Smooth muscle cell of the brain vasculature (primary cell): ENCODE measurements around the gene LIPG.

ENCODE experiments used
- DNase-seq: peaks from one replicate; pipeline ENCODE4 v3.0.0-alpha.2; 2012; ENCODE audit warnings: low read depth, low spot score

LIPG gene

GRCh38 chr18:49612515-49613033, 50.7 kb downstream of the LIPG start:
- no peak for DNase-seq

GRCh38 chr18:49613141-49613640, 51.3 kb downstream of the LIPG start:
- DNase-seq: no peak

DNA sequence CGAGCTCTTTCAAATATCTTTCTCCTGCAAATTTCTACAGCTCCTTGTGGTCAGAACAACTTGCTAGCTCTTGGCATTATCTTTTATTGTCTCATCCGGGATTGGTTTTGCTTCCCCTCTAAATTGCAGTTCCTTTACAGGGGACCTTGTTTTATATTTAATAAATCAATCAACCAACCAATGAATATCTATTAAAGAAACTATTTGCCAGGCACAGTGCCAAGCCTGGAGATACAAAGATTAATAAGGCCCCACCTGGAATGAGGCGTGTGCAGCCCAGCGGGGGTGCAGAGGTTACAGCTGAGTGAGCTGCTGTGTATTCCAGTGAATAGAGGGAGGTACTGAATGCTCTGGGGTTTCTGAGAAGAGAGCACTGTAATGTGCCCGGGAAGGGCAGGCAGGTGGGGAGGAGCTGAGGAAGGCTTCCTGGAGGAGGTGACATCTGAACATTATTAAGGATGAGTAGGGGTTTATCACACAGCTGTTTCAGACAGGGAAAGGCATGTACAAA, 51.8 kb downstream of the LIPG start:
- no peak for DNase-seq

DNA sequence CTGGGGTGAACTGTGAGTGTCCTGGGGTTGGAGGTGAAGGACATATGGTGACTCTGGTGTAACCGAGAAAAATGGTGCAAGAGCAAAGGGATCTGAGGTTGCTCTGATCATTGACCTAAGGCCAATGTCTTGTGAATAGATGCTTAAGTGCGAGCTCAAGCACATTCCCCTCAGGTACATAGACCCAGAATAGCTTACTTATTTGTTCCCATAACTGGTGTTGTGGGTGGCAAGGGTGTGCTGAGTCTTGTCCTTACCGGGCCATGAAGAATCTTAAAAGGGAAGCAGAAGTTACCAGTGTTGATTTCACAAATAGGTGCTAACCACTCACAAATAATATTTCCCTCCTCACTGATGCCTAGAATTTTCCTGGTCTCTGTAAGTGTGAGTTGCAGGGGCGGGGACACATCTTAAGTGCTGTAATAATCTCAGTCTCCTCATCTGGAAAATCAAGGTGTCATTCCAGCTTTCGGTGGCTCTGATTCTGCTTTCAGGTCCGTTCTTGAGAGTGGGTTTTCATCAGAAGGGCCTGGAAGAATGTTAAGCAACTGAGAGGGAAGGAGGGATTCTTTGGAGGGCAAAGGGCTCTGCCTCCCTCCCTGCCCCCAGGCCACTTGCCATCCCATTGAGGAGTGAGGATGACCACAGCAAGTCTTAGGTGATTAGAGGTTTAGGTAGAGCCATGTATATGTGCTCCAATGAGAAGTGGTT, 54.9 kb downstream of the LIPG start:
- no peak for DNase-seq

GRCh38 chr18:49617329-49617695, 55.5 kb downstream of the LIPG start:
- DNase-seq: no peak

GRCh38 chr18:49617865-49618264, 56.0 kb downstream of the LIPG start:
- no peak for DNase-seq

- DNase-seq: no peak
These were observed 57.2 kb downstream of the LIPG start for GRCh38 chr18:49618742-49619681.

GRCh38 chr18:49619801-49620200, 57.9 kb downstream of the LIPG start:
- DNase-seq: no peak

DNA sequence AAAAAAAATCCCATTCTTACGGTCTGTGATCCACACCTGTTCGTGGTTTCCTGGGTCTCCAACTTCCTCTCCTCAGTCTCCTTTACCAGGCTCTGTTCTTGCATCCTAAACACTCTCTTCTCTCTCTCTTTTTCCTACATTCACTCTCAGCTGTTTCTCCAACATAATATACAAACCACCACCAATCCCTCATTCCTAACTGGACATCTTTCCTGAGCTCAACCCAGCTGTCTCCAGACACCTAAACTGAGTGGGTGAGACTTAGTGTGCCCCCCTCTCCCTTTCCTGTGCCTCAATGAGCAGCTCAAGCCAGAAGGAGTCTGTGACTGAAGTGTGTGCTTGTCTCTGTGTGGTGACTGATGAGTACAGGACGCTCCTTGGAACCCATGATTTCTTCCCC, 59.4 kb downstream of the LIPG start:
- no peak for DNase-seq

DNA sequence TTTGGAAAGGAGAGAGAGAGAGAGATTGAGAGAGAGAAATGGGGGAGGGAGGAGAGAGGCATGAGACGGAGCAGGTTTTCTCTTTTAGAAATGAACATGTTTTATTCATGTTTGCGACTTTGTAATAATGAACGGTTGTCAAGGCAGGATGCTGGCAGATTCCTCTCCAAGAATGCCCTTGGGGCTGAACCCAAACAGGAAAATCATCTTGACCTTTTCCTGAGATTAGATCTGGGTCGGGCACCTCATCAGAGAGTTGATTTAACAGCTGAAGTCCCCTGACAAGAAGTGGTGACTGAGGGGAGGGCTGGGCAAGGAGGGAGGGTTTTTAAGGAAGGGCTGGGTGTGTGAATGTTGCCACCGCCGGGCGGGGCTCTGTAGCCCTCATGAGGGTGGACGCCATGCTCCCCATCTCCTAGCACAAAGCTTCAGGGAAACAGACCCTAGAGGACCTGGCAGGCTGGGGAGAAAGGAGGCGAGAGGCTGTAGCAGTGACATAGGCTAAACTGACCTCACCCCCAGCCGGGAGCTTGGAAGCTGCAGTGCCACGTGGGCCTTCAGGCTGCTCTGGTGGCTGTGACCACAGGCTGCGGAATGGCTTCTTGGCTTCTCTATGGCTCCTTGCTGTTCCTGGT, 60.0 kb downstream of the LIPG start:
- no peak for DNase-seq

DNA sequence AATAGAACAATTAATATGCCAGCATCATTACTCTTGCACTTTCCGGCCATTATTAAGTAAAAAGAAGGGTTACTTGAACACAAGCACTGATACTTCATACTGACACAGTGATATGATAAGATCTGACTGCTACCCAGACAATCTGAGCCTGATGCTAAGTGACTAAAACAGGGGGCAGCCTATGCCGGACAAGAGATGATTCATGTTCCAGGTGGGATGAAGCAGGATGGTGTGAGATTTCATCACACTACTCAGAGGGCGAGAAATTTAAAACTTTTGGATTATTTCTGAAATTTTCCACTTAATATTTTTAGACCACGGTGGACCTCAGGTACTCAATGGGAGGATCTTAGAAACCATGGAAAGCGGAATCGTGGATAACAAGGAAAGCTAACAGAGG, 61.7 kb downstream of the LIPG start:
- DNase-seq: no peak

GRCh38 chr18:49625021-49625691, 63.3 kb downstream of the LIPG start:
- no peak for DNase-seq

DNA sequence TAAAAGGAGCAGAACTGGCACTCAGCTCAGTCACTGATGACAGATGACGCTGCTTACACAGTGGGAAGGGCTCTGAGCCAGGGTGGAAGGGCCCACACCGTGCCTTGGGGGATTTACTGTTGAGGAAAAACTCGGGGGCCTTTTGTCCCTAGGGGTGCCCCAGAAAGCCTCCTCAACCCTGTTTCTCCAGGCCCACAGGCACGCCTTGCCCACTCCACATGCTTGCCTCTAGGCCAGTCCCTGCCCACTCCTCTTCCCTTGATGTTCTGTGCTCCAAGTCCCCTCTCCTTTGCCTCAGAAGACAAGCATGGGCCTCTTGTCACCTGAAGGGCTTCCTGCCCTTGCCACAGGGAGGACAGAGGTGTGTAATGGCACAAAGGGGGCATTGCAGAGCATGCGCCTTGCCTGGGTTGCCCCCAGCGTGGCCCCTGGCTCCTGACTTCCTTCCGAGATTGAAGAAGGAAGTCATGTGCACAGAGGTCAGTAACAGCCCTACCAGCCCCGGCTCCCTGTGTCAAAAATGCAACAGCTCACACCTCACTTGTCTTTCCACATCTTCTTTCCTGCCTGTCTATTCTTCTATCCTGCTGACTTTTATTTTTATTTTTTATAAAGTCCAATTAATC, 65.1 kb downstream of the LIPG start:
- no peak for DNase-seq

DNA sequence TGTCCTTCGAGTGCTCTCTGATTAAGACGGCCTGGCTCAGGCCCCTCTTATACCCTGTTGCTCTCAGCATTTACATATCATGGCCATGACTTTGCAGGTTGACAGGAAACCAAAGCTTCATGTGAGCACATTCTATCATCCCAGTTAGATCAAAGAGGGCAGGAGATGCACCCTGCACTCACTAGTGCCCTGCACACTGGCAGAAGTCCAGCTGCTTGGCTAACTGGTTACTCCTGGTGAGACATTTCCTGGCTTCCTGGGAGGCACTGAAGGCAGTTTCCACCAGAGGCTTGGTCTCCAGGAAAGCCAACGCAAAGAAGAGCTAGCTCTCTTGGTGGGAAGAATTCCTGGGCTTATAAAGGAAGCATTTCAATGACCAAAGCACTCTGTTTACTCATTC, 66.3 kb downstream of the LIPG start:
- DNase-seq: no peak

- no peak for DNase-seq
These were observed 67.3 kb downstream of the LIPG start for GRCh38 chr18:49628881-49629795.

DNA sequence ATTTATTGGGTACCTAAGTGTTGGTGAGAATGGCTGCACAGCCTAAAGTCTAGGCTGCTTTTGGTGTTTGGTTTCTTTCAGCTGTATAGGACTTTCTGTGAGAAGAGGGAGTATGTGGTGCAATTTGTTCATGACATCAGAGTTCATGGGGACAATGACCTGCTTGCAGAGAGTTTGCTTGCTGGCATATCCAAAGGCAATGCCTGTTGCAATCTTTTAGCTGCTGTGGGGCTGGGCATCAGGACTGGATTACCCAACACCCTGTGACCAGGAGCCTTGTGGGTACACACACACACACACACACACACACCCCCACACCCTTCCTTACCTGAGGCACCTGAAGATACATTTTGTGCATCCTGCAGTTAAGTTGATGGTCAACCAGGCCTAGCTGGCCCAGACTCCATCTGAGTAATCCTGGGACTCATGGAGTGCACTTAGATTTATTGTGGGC, 68.4 kb downstream of the LIPG start:
- DNase-seq: no peak

DNA sequence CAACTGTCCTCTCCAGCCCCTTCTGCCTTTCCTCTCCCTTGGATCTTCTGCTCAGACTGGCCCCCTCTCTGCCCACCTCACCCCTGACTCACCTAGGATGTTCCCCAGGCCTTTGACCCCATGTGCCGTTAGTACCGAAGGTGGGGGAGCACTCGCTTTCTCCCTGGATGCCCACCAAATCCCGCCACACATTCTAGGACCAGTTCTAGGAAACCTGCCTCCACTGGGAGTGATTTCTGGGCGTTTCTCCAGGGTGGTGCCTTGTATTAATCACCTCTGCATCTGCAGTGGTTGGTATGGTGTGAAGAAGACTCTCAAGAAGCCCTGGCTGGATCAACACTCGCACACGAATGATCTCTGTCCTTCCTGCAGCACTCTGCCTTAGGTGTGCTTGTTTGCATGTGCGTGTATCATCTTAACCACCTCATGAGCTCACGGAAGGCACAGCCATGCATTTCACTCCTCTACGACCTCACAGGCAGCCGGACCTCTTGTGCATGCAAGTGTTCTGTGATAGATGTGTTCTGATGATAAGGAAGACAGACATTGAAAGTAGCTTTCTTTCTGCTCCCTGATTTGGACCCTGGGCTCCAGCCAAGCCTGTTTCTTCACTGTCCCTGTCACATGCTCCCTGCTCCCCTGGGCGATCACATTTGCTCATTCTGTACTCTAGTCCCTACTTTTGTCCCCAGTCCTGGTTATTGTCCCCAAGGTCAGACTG, 69.4 kb downstream of the LIPG start:
- no peak for DNase-seq

GRCh38 chr18:49632588-49632987, 70.7 kb downstream of the LIPG start:
- no peak for DNase-seq

- DNase-seq: no peak
These were observed 76.4 kb downstream of the LIPG start for GRCh38 chr18:49638209-49638785.
